ENCODE measurements around the gene FADS3. TPM values are rescaled to one million over a fixed set of nuclear protein-coding genes. Genes with fewer than 3 reads are reported as not detected.
A peak's percentile ranks its signal among the peaks of the same experiment; 100 is the strongest.

Gene FADS3
- total RNA-seq, 2 donors from 2014 or later, result 24.8 to 28.4 TPM

DNA sequence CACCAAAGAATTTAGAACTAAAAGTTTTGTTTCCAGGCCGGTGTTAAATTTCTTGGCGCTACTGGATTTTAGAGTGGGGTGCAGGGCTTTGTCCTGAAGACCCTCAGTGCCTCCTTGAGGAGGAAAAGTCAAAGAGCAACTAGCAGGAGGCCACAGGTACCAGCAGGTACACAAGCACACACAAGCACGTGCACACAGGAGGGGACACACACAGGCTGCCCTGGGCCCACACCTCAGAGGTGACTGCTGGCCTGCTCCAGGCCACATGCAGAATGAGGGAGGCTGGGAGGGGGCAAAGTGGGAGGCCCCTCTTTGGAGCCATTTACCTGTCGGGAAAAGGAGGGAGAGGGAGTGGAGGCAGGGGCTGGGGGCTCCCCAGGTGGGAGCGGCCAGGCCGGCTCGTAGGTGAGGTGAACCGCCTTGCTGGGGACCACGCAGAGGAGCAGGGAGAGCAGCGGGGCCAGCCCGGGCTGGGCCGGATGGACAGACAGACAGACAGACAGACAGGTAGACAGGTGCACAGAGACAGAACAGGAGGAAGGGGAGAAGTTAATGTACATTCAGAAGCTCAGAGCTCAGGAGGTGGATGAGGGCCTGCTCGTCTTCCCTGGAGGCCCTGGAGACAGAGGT is 13.8 kb upstream of the FADS3 start:
- no peak overlapping the region for H3K4me3 ChIP-seq (ENCODE audit: low read length)
- H3K36me3 ChIP-seq (ENCODE audit: control insufficient read depth, insufficient read depth, low read length), result no peaks in the 10 kb centered on the region
- no peaks in the 10 kb centered on the region for H3K27me3 ChIP-seq (ENCODE audit: control insufficient read depth, insufficient read depth, low read length, poor library complexity, severe bottlenecking)
- Mint-ChIP-seq H3K27me3 (ENCODE audit: insufficient read depth) (no peaks in the 10 kb centered on the region), H3K4me3 (no peak overlapping the region), H3K36me3 (ENCODE audit: low read depth) (peaks cover 12% of the 10 kb centered on the region), H3K4me1 (peaks cover 6% of the 10 kb centered on the region), H3K27ac (no peak overlapping the region), H3K9me3 (no peaks in the 10 kb centered on the region)
- H3K27ac ChIP-seq (ENCODE audit: low read depth, low read length), result no peak overlapping the region
- no peak overlapping the region for H3K9ac ChIP-seq (ENCODE audit: extremely low read depth, low read length, poor library complexity, severe bottlenecking)
- H3K9me3 ChIP-seq (ENCODE audit: control insufficient read depth, low read length), result no peaks in the 10 kb centered on the region
- WGBS, 2 experiments (ENCODE audit: insufficient coverage in 1 of 2, insufficient read length in 1 of 2), result 94 to 100% methylated on average over 10 to 13 of the region's 13 CpGs
- TF ChIP-seq, protein P1, sequence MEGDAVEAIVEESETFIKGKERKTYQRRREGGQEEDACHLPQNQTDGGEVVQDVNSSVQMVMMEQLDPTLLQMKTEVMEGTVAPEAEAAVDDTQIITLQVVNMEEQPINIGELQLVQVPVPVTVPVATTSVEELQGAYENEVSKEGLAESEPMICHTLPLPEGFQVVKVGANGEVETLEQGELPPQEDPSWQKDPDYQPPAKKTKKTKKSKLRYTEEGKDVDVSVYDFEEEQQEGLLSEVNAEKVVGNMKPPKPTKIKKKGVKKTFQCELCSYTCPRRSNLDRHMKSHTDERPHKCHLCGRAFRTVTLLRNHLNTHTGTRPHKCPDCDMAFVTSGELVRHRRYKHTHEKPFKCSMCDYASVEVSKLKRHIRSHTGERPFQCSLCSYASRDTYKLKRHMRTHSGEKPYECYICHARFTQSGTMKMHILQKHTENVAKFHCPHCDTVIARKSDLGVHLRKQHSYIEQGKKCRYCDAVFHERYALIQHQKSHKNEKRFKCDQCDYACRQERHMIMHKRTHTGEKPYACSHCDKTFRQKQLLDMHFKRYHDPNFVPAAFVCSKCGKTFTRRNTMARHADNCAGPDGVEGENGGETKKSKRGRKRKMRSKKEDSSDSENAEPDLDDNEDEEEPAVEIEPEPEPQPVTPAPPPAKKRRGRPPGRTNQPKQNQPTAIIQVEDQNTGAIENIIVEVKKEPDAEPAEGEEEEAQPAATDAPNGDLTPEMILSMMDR (conservative IDR thresholded peaks at IDR 0.05), result no peak
- no peak for DNase-seq
- peaks cover 11% of the 10 kb centered on the region for H3K4me1 ChIP-seq (ENCODE audit: control insufficient read depth, insufficient read depth, low read length)

DNA sequence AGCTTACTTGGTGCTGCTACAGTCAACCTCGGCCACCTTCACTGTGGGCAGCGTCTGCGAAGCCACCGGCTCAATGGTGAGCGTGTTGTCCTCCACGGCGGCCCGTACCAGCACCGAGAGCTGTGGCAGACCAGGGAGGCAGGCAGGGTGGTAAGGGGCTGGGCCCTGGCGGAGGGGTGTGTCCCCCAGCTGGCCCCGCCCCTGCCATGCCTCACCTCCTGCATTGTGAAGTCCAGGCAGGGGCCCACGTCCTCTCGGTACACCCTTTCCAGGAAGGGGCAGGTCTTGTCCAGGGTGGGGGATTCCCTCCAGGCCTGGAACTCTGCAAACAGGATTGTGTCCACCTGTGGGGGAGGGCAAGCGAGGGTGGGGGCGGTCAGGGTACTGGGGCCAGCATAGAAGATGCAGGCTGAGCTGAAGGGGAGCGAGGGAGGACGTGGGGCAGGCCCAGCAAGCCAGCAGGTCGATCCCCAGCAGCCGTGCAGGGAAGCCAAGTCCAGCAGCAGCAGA is 13.2 kb upstream of the FADS3 start:
- H3K36me3 Mint-ChIP-seq (ENCODE audit: low read depth), result peaks cover 12% of the 10 kb centered on the region
- Histone ChIP-seq H3K27ac (ENCODE audit: low read depth, low read length) (no peak overlapping the region), H3K27me3 (ENCODE audit: control insufficient read depth, insufficient read depth, low read length, poor library complexity, severe bottlenecking) (no peaks in the 10 kb centered on the region), H3K9ac (ENCODE audit: extremely low read depth, low read length, poor library complexity, severe bottlenecking) (no peak overlapping the region), H3K4me1 (ENCODE audit: control insufficient read depth, insufficient read depth, low read length) (peaks cover 11% of the 10 kb centered on the region), H3K9me3 (ENCODE audit: control insufficient read depth, low read length) (no peaks in the 10 kb centered on the region), H3K4me3 (ENCODE audit: low read length) (no peak overlapping the region), H3K36me3 (ENCODE audit: control insufficient read depth, insufficient read depth, low read length) (no peaks in the 10 kb centered on the region)
- peak; percentile 91 for DNase-seq
- 59 to 69% methylated on average over 17 to 19 of the region's 19 CpGs for WGBS, 2 experiments (ENCODE audit: insufficient coverage in 1 of 2, insufficient read length in 1 of 2)
- TF ChIP-seq, protein P1 (conservative IDR thresholded peaks at IDR 0.05), result no peak
- H3K27ac Mint-ChIP-seq, result no peak overlapping the region
- H3K4me3 Mint-ChIP-seq, result no peak overlapping the region
- H3K27me3 Mint-ChIP-seq (ENCODE audit: insufficient read depth), result no peaks in the 10 kb centered on the region
- H3K4me1 Mint-ChIP-seq, result peaks cover 6% of the 10 kb centered on the region
- no peaks in the 10 kb centered on the region for H3K9me3 Mint-ChIP-seq

DNA sequence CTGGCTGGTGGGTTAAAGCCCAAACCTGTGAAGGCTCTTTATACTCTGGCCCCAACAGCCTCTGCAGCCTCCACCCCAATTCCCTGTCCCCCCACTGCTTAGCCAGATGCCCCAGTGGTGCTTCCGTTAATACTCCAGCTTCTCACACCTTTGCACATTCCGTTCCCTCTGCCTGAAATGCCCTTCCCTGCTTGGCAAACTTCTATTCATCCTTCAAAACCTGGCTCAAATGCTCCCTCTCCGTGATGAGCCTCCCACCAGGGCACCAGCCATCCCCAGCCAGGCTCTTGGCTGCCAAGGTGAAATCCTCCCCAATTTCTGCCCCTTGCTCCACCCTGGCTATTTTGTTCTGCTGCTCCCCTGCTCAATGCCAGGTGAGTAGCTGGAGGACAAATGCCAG is 12.5 kb upstream of the FADS3 start:
- peaks cover 12% of the 10 kb centered on the region for H3K36me3 Mint-ChIP-seq (ENCODE audit: low read depth)
- Histone ChIP-seq H3K27ac (ENCODE audit: low read depth, low read length) (no peak overlapping the region), H3K4me3 (ENCODE audit: low read length) (no peak overlapping the region), H3K9me3 (ENCODE audit: control insufficient read depth, low read length) (no peaks in the 10 kb centered on the region), H3K36me3 (ENCODE audit: control insufficient read depth, insufficient read depth, low read length) (no peaks in the 10 kb centered on the region), H3K4me1 (ENCODE audit: control insufficient read depth, insufficient read depth, low read length) (peaks cover 9% of the 10 kb centered on the region), H3K27me3 (ENCODE audit: control insufficient read depth, insufficient read depth, low read length, poor library complexity, severe bottlenecking) (no peaks in the 10 kb centered on the region), H3K9ac (ENCODE audit: extremely low read depth, low read length, poor library complexity, severe bottlenecking) (no peak overlapping the region)
- 89% methylated on average over 1 to 3 of the region's 3 CpGs for WGBS, 2 experiments (ENCODE audit: insufficient coverage in 1 of 2, insufficient read length in 1 of 2)
- TF ChIP-seq, protein P1 (conservative IDR thresholded peaks at IDR 0.05), result no peak
- no peak for DNase-seq
- no peak overlapping the region for H3K27ac Mint-ChIP-seq
- peaks cover 6% of the 10 kb centered on the region for H3K4me1 Mint-ChIP-seq
- H3K27me3 Mint-ChIP-seq (ENCODE audit: insufficient read depth), result no peaks in the 10 kb centered on the region
- no peaks in the 10 kb centered on the region for H3K9me3 Mint-ChIP-seq
- H3K4me3 Mint-ChIP-seq, result no peak overlapping the region
